Upper lobe of left lung (tissue), 4 donors: Measurements from ENCODE around the gene PDK2.

Source experiments
- EP300 ChIP-seq, 4 donors: sonication (generic); formaldehyde crosslinking; IDR thresholded peaks; one replicate each; pipeline ENCODE4 v1.5.1; 2017; ENCODE audit warnings: antibody characterized with exemption in 4 of 4, control low read depth in 2 of 4
- POLR2A ChIP-seq, 4 donors: fragments of 450-650 bp; IDR thresholded peaks; one replicate each; pipeline ENCODE4 v1.5.1; 2016 to 2017; ENCODE audit warnings: antibody characterized with exemption in 4 of 4, mild to moderate bottlenecking in 2 of 4
- POLR2AphosphoS5 ChIP-seq, 2 donors: sonication (generic); formaldehyde crosslinking; IDR thresholded peaks; one replicate each; pipeline ENCODE4 v1.5.1; 2017; ENCODE audit warnings: antibody characterized with exemption in 2 of 2
- TF ChIP-seq, protein P1 (sequence below), 6 experiments: fragments of 450-650 bp in 4 of 6; fragments of 200-600 bp in 2 of 6; sonication (generic) in 2 of 6; IDR thresholded peaks; one replicate each; pipeline ENCODE4 v1.5.1; 2016 to 2019; ENCODE audit warnings: antibody characterized with exemption in 6 of 6

DNA sequence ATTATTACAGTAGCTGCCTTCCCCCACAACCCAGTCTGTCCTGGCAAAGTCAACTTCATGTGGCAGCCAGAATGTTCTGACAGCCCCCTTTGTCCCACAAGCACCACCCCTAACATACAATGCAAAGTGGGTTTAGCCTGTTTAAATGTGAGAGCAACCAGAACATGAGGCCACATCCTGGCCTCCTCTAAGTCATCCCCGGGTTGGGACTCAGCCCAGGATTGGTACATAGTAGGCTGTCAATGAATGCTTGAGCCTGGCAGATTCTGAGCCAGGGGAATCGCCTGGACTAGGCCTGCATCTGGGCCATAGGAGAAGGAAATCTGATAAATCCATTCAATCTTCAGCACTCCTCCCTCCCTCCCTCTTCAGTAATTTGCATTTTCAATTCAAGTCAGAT lies 43.5 kb upstream of the PDK2 start:
- no peak for TF ChIP-seq POLR2A (IDR thresholded peaks at IDR 0.05)
- TF ChIP-seq, protein P1, sequence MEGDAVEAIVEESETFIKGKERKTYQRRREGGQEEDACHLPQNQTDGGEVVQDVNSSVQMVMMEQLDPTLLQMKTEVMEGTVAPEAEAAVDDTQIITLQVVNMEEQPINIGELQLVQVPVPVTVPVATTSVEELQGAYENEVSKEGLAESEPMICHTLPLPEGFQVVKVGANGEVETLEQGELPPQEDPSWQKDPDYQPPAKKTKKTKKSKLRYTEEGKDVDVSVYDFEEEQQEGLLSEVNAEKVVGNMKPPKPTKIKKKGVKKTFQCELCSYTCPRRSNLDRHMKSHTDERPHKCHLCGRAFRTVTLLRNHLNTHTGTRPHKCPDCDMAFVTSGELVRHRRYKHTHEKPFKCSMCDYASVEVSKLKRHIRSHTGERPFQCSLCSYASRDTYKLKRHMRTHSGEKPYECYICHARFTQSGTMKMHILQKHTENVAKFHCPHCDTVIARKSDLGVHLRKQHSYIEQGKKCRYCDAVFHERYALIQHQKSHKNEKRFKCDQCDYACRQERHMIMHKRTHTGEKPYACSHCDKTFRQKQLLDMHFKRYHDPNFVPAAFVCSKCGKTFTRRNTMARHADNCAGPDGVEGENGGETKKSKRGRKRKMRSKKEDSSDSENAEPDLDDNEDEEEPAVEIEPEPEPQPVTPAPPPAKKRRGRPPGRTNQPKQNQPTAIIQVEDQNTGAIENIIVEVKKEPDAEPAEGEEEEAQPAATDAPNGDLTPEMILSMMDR (IDR thresholded peaks at IDR 0.05), result no peak
- TF ChIP-seq POLR2AphosphoS5 (IDR thresholded peaks at IDR 0.05), result no peak
- no peak for TF ChIP-seq EP300 (IDR thresholded peaks at IDR 0.05)
